GM18870 (cell line): Measurements from ENCODE around the gene EEF1AKMT2.
"Not testable (repeated sequence)": the region's sequence is repeated elsewhere in the genome, so short reads cannot be mapped to it uniquely, and the experiment has no call there.

Experiments used
- ATAC-seq: cut with Tn5 transposase; IDR thresholded peaks from one replicate; pipeline ENCODE4 v1.9.1; 2021; ENCODE audit warnings: moderate library complexity; ENCODE audit not compliant: unreplicated experiment

EEF1AKMT2 gene

GRCh38 chr10:124791547-124792348 lies at the start of gene EEF1AKMT2:
Gene EEF1AKMT2, minus strand, starts transcription at chr10:124791887. Its CDS starts 54 bp downstream, at chr10:124791833.
- peak; percentile 42 for ATAC-seq

- ATAC-seq: no peak
These were observed 46.0 kb upstream of the EEF1AKMT2 start for GRCh38 chr10:124837687-124838086.

- no peak for ATAC-seq
These were observed 39.4 kb upstream of the EEF1AKMT2 start for GRCh38 chr10:124831116-124831515.

GRCh38 chr10:124830445-124830844 lies 38.8 kb upstream of the EEF1AKMT2 start:
- no peak for ATAC-seq

GRCh38 chr10:124829447-124830115 lies 37.9 kb upstream of the EEF1AKMT2 start:
- ATAC-seq: no peak

- ATAC-seq: no peak
These were observed 35.8 kb upstream of the EEF1AKMT2 start for GRCh38 chr10:124827474-124827873.

GRCh38 chr10:124826262-124826661 lies 34.6 kb upstream of the EEF1AKMT2 start:
- ATAC-seq: no peak

GRCh38 chr10:124825702-124826101 lies 34.0 kb upstream of the EEF1AKMT2 start:
- no peak for ATAC-seq

- ATAC-seq: not testable (repeated sequence)
These were observed 33.2 kb upstream of the EEF1AKMT2 start for GRCh38 chr10:124824932-124825331.

- no peak for ATAC-seq
These were observed 32.8 kb upstream of the EEF1AKMT2 start for GRCh38 chr10:124824507-124824906.

GRCh38 chr10:124821520-124821919 lies 29.8 kb upstream of the EEF1AKMT2 start:
- no peak for ATAC-seq

- no peak for ATAC-seq
These were observed 28.4 kb upstream of the EEF1AKMT2 start for GRCh38 chr10:124820121-124820520.

GRCh38 chr10:124802313-124802675 lies 10.6 kb upstream of the EEF1AKMT2 start:
- ATAC-seq: peak; percentile 35

GRCh38 chr10:124799211-124799610 lies 7.5 kb upstream of the EEF1AKMT2 start:
- ATAC-seq: no peak

GRCh38 chr10:124798781-124799180 lies 7.1 kb upstream of the EEF1AKMT2 start:
- ATAC-seq: no peak

- no peak for ATAC-seq
These were observed 6.7 kb upstream of the EEF1AKMT2 start for GRCh38 chr10:124798364-124798763.

GRCh38 chr10:124792998-124793352 lies 1.3 kb upstream of the EEF1AKMT2 start:
- no peak for ATAC-seq

- ATAC-seq: not testable (repeated sequence)
These were observed 8.8 kb downstream of the EEF1AKMT2 start for GRCh38 chr10:124782900-124783299.

GRCh38 chr10:124768791-124769190 lies 22.9 kb downstream of the EEF1AKMT2 start:
- no peak for ATAC-seq

GRCh38 chr10:124765256-124765655 lies 26.4 kb downstream of the EEF1AKMT2 start:
- no peak for ATAC-seq

- no peak for ATAC-seq
These were observed 28.4 kb downstream of the EEF1AKMT2 start for GRCh38 chr10:124763267-124763666.

- ATAC-seq: no peak
These were observed 29.4 kb downstream of the EEF1AKMT2 start for GRCh38 chr10:124762281-124762680.
